H9 (cell line): ENCODE results near the gene POLR1D. TPM values are rescaled to one million over a fixed set of nuclear protein-coding genes. Genes with fewer than 3 reads are reported as not detected.

Source experiments
- DNase-seq: peaks from one replicate; pipeline ENCODE4 v3.0.0-alpha.2; 2017
- H2AFZ ChIP-seq: one replicate; pipeline ENCODE4 v1.6.1; 2013; ENCODE audit warnings: mild to moderate bottlenecking, low read length, control low read depth, moderate library complexity
- H2AK5ac ChIP-seq: 2 replicates; pipeline ENCODE4 v1.6.1; 2013; ENCODE audit warnings: low read length, control low read depth, mixed read lengths; ENCODE audit not compliant: insufficient read length
- H2BK120ac ChIP-seq: one replicate; pipeline ENCODE4 v1.6.1; 2013; ENCODE audit warnings: low read depth, mild to moderate bottlenecking, low read length, control low read depth, inconsistent platforms; ENCODE audit not compliant: poor library complexity, severe bottlenecking
- H2BK12ac ChIP-seq: 2 replicates; pipeline ENCODE4 v1.6.1; 2013; ENCODE audit warnings: low read length, control low read depth, mixed read lengths, low read depth; ENCODE audit not compliant: insufficient read length
- H2BK15ac ChIP-seq: 2 replicates; pipeline ENCODE4 v1.6.1; 2013; ENCODE audit warnings: low read depth, low read length, control low read depth
- H2BK20ac ChIP-seq: one replicate; pipeline ENCODE4 v1.6.1; 2013; ENCODE audit warnings: low read depth, mild to moderate bottlenecking, low read length, control low read depth, inconsistent platforms; ENCODE audit not compliant: poor library complexity, severe bottlenecking
- H2BK5ac ChIP-seq: 2 replicates; pipeline ENCODE4 v1.6.1; 2013; ENCODE audit warnings: low read length, control low read depth, mixed read lengths; ENCODE audit not compliant: insufficient read length
- H3K14ac ChIP-seq: 2 replicates; pipeline ENCODE4 v1.6.1; 2013; ENCODE audit warnings: low read length, control low read depth; ENCODE audit not compliant: insufficient read depth
- H3K18ac ChIP-seq: 2 replicates; pipeline ENCODE4 v1.6.1; 2013; ENCODE audit warnings: low read depth, mild to moderate bottlenecking, mixed read lengths, low read length, control low read depth; ENCODE audit not compliant: insufficient read length
- H3K23ac ChIP-seq: 2 replicates; pipeline ENCODE4 v1.6.1; 2013; ENCODE audit warnings: low read length, control low read depth, mixed read lengths, low read depth; ENCODE audit not compliant: insufficient read length
- H3K23me2 ChIP-seq: 2 replicates; pipeline ENCODE4 v1.6.1; 2013; ENCODE audit warnings: low read depth, mild to moderate bottlenecking, mixed read lengths, low read length, control low read depth; ENCODE audit not compliant: insufficient read length, poor library complexity, severe bottlenecking
- H3K27ac ChIP-seq: 2 replicates; pipeline ENCODE4 v1.5.1; 2013; ENCODE audit warnings: low read length, control low read depth, mixed read lengths, low read depth; ENCODE audit not compliant: insufficient read length
- H3K27me3 ChIP-seq: 2 replicates; pipeline ENCODE4 v1.6.1; 2013; ENCODE audit warnings: low read length, control low read depth, inconsistent platforms; ENCODE audit not compliant: insufficient read depth
- H3K4ac ChIP-seq: 2 replicates; pipeline ENCODE4 v1.6.1; 2013; ENCODE audit warnings: low read depth, mild to moderate bottlenecking, control low read depth, inconsistent platforms, low read length, moderate library complexity
- H3K4me1 ChIP-seq: 2 replicates; pipeline ENCODE4 v1.6.1; 2013; ENCODE audit warnings: low read length, control low read depth, inconsistent platforms; ENCODE audit not compliant: insufficient read depth
- H3K4me2 ChIP-seq: 2 replicates; pipeline ENCODE4 v1.6.1; 2013; ENCODE audit warnings: low read length, control low read depth, mixed read lengths; ENCODE audit not compliant: insufficient read length, insufficient read depth
- H3K56ac ChIP-seq: 2 replicates; pipeline ENCODE4 v1.6.1; 2013; ENCODE audit warnings: low read depth, mild to moderate bottlenecking, mixed read lengths, low read length, control low read depth; ENCODE audit not compliant: insufficient read length
- H3K79me1 ChIP-seq: 2 replicates; pipeline ENCODE4 v1.6.1; 2013; ENCODE audit warnings: low read depth, mild to moderate bottlenecking, moderate library complexity, low read length, control low read depth, inconsistent platforms; ENCODE audit not compliant: insufficient read depth, poor library complexity, severe bottlenecking
- H3K79me2 ChIP-seq: 2 replicates; pipeline ENCODE4 v1.6.1; 2013; ENCODE audit warnings: low read length, control low read depth, inconsistent platforms; ENCODE audit not compliant: insufficient read depth
- H3K9ac ChIP-seq: 2 replicates; pipeline ENCODE4 v1.6.1; 2013; ENCODE audit warnings: low read length, control low read depth, mixed read lengths; ENCODE audit not compliant: insufficient read length; ENCODE audit errors: extremely low read depth
- H3K9me3 ChIP-seq: one replicate; pipeline ENCODE4 v1.6.1; 2013; ENCODE audit warnings: low read depth, low read length, inconsistent platforms; ENCODE audit not compliant: control insufficient read depth
- H3T11ph ChIP-seq: one replicate; pipeline ENCODE4 v1.6.1; 2013; ENCODE audit warnings: mild to moderate bottlenecking, low read length, control low read depth, inconsistent platforms
- H4K20me1 ChIP-seq: one replicate; pipeline ENCODE4 v1.6.1; 2013; ENCODE audit not compliant: control insufficient read depth, insufficient read length, insufficient read depth
- H4K5ac ChIP-seq: 2 replicates; pipeline ENCODE4 v1.6.1; 2013; ENCODE audit warnings: low read depth, mild to moderate bottlenecking, mixed read lengths, low read length, control low read depth; ENCODE audit not compliant: insufficient read length
- H4K8ac ChIP-seq: replicated peaks from 2 replicates; pipeline ENCODE4 v1.6.1; 2013; ENCODE audit warnings: low read length, control low read depth, mixed read lengths, low read depth; ENCODE audit not compliant: insufficient read length
- H4K91ac ChIP-seq: 2 replicates; pipeline ENCODE4 v1.6.1; 2013; ENCODE audit warnings: low read depth, mild to moderate bottlenecking, moderate library complexity, mixed read lengths, low read length, control low read depth; ENCODE audit not compliant: insufficient read length
- H3K27ac Mint-ChIP-seq, 3 experiments: 2 replicates in 2 of 3; 3 replicates in 1 of 3; pipeline ENCODE4 v1.8.0; 2020 to 2021; ENCODE audit warnings: mixed read lengths in 3 of 3, mild to moderate bottlenecking in 1 of 3, moderate library complexity in 1 of 3
- H3K27me3 Mint-ChIP-seq: 2 replicates; pipeline ENCODE4 v1.8.0; 2021; ENCODE audit warnings: low read depth, mild to moderate bottlenecking, moderate library complexity, mixed read lengths
- H3K36me3 Mint-ChIP-seq, 3 experiments: 2 replicates in 2 of 3; 3 replicates in 1 of 3; pipeline ENCODE4 v1.8.0; 2020 to 2021; ENCODE audit warnings: low read depth in 3 of 3, mixed read lengths in 3 of 3; ENCODE audit not compliant: insufficient read depth in 1 of 3
- H3K4me1 Mint-ChIP-seq, 2 experiments: 2 replicates each; pipeline ENCODE4 v1.8.0; 2020; ENCODE audit warnings: mixed read lengths in 2 of 2
- H3K4me3 Mint-ChIP-seq, 2 experiments: 2 replicates in 1 of 2; 3 replicates in 1 of 2; pipeline ENCODE4 v1.8.0; 2020 to 2021; ENCODE audit warnings: mild to moderate bottlenecking in 2 of 2, mixed read lengths in 2 of 2, moderate library complexity in 1 of 2
- H3K9me3 Mint-ChIP-seq, 2 experiments: 2 replicates in 1 of 2; 3 replicates in 1 of 2; pipeline ENCODE4 v1.8.0; 2020; ENCODE audit warnings: mild to moderate bottlenecking in 2 of 2, mixed read lengths in 2 of 2, moderate library complexity in 1 of 2
- CTCF ChIP-seq: fragments of 200-600 bp; sonication (generic); conservative IDR thresholded peaks from 3 replicates; pipeline ENCODE4 v1.8.0; 2021; ENCODE audit warnings: antibody characterized with exemption, mild to moderate bottlenecking
- WGBS: extraction: QIAGEN DNeasy Blood & Tissue Kit; methylation state at CpG from one replicate; pipeline ENCODE4 v1.1.7; 2013; ENCODE audit warnings: missing lambda C conversion rate, low lambda C conversion rate, mixed read lengths; ENCODE audit not compliant: insufficient read length; ENCODE audit errors: extremely low coverage; 5-methylcytosine and 5-hydroxymethylcytosine counted together
- total RNA-seq: library from RNA; stranded (reverse); gene quantifications from 2 replicates; pipeline ENCODE4 v1.2.1, GENCODE V29; 2021

The POLR1D gene
- total RNA-seq, 1 experiment from 2014 or later: 167 TPM

- H2BK12ac ChIP-seq: no peak overlapping the region
- H3K27ac Mint-ChIP-seq: no peak overlapping the region
- peaks cover 33% of the 10 kb centered on the region; the same call in 1 of the 2 replicates for H3K79me2 ChIP-seq
- no peaks in the 10 kb centered on the region for H4K20me1 ChIP-seq
- no peak for TF ChIP-seq CTCF
- no peaks in the 10 kb centered on the region for H3K9me3 ChIP-seq
- no peaks in the 10 kb centered on the region for H3K27me3 ChIP-seq
- H3K23me2 ChIP-seq: peaks cover 15% of the 10 kb centered on the region
- no CpG with 5 or more reads among the region's 3 CpGs for WGBS
- peaks cover 7 to 16% (median 16%) of the 10 kb centered on the region in 3 experiments for H3K36me3 Mint-ChIP-seq
- peaks cover 0 to 7% of the 10 kb centered on the region in 2 experiments; a peak in 3 of 5 replicates for H3K9me3 Mint-ChIP-seq
- no peak overlapping the region for H3K56ac ChIP-seq
- H3K4ac ChIP-seq: no peak overlapping the region
- no peak overlapping the region for H2BK20ac ChIP-seq
- no peak overlapping the region for H3K23ac ChIP-seq
- no peak overlapping the region for H4K8ac ChIP-seq
- H3T11ph ChIP-seq: no peak overlapping the region
- no peak for DNase-seq
- H2BK5ac ChIP-seq: no peak overlapping the region
- no peak overlapping the region for H4K5ac ChIP-seq
- peak overlapping the region; percentile 80 for H3K4me2 ChIP-seq
- no peak overlapping the region for H2AFZ ChIP-seq
- peaks cover 14% of the 10 kb centered on the region for H3K79me1 ChIP-seq
- peak overlapping the region in 1 of 2 experiments; percentile 100; a peak in 1 of 5 replicates for H3K4me3 Mint-ChIP-seq
- peaks cover 11% of the 10 kb centered on the region; the same call in 1 of the 2 replicates for H3K4me1 ChIP-seq
- H4K91ac ChIP-seq: no peak overlapping the region
- H3K27ac ChIP-seq: no peak overlapping the region
- no peaks in the 10 kb centered on the region for H3K27me3 Mint-ChIP-seq
- no peak overlapping the region for H3K18ac ChIP-seq
- H2BK120ac ChIP-seq: no peak overlapping the region
- no peak overlapping the region for H3K14ac ChIP-seq
- H2BK15ac ChIP-seq: no peak overlapping the region
- H3K4me1 Mint-ChIP-seq: peaks cover 44 to 49% of the 10 kb centered on the region in 2 experiments
- no peak overlapping the region for H2AK5ac ChIP-seq
- H3K9ac ChIP-seq: no peak overlapping the region
Observed at GRCh38 chr13:27617881-27618321, 3.8 kb upstream of the POLR1D start.
